Measurements from ENCODE around the gene CDC40.

Gene CDC40

GRCh38 chr6:110180228-110181008 is at the start of gene CDC40:
TSS of gene CDC40 (plus strand) at chr6:110180427. CDS start at chr6:110180445, 18 bp downstream.
- DNase-seq = peak; percentile 3

GRCh38 chr6:110137924-110138887 is 42.0 kb upstream of the CDC40 start:
- DNase-seq = no peak

- DNase-seq = no peak
Observed at GRCh38 chr6:110139052-110139451, 41.2 kb upstream of the CDC40 start.

DNA sequence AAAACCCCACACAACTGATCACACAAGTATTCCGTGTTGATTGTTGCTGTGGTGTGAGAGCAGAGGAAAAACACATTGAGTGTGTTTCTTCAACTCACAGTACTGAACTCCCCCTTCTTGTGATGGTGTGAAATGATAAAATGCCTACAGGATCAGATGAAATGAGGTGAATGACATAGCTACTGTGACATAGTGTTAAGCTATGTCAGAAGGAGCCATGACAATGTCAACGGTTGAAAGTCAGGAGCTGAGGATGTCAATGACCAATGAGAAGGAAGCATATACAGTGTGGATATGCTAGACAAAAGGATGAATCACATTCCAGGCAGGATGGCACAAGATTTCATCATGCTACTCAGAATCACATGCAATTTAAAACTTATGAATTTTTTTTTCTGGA is 39.6 kb upstream of the CDC40 start:
- DNase-seq = peak; percentile 79

DNA sequence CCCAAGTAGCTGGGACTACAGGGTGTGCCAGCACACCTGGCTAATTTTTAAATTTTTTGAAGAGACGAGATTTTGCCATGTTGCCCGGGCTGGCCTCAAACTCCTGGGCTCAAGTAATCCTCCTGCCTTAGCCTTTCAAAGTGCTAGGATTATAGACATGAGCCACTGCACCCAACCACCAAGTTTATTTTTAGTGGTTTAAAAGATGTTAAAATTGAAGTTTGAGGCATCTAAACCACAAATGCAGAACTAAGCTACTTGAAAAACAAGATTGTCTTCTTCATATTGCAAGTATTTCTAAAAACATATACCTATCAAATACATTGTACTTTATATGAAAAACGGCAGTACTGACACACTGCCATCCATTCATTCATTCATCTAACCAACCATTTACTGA is 32.4 kb upstream of the CDC40 start:
- no peak for DNase-seq

DNA sequence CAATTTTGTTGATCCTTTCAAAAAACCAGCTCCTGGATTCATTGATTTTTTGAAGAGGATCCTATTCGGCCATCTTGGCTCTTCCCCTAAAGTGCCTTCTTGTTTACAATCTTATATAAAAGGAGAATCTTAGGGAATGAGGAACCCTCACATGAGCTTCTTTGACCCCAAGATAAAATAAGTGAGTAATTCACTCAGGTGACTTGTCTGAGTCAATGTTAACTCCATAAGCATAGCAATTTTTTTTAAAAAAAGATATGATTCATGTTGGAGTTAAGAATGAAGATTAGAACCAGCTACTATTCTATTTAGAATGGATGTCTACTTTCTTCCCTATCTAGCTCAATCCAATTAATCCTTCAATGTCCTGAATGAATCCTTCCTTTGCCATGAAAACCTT is 21.7 kb upstream of the CDC40 start:
- DNase-seq = no peak

DNA sequence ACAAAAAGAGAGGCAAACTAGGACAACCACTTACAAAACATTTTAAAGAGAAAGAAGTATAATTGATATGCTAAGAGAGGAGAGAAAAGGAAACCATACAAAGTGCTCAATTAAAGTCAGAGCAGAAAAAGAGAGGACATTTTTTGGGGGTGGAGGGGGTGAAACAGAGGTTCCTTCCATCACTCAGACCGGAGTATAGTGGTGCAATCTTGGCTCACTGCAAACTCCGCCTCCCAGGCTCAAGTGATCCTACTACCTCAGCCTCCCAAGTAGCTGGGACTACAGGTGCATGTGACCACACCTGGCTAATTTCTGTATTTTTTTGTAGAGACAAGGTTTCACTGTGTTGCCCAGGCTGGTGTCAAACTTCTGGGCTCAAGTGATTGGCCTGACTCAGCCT is 10.1 kb upstream of the CDC40 start:
- no peak for DNase-seq

DNA sequence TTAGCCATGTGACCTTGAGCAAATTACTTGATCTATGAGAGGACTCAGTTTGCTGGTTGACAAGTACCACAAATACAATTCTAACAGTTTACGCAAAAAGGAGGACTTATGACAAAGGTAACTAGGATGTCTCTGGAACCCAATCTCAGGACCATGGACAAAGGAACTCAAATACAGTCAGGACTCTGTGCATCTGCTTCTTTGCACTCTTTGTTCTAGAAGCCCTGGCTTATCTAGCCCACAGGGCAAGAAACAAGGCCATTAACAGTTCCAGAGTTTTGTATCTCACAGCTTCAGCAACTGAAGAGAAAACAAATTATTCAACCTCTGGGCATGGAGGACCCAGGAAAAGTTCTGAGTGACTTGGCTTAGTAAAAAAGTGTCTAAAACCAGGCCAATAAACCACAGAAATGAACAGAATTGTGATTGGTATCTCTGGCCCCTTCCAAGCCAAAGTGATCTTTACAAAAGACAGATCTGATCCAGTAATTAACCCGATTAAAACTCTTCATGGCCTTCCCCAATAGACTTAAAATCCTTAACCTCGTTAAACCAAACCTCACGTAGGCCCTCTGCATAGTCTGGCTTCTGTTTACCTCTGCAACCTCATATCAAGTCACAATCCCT is 6.6 kb upstream of the CDC40 start:
- DNase-seq = no peak

DNA sequence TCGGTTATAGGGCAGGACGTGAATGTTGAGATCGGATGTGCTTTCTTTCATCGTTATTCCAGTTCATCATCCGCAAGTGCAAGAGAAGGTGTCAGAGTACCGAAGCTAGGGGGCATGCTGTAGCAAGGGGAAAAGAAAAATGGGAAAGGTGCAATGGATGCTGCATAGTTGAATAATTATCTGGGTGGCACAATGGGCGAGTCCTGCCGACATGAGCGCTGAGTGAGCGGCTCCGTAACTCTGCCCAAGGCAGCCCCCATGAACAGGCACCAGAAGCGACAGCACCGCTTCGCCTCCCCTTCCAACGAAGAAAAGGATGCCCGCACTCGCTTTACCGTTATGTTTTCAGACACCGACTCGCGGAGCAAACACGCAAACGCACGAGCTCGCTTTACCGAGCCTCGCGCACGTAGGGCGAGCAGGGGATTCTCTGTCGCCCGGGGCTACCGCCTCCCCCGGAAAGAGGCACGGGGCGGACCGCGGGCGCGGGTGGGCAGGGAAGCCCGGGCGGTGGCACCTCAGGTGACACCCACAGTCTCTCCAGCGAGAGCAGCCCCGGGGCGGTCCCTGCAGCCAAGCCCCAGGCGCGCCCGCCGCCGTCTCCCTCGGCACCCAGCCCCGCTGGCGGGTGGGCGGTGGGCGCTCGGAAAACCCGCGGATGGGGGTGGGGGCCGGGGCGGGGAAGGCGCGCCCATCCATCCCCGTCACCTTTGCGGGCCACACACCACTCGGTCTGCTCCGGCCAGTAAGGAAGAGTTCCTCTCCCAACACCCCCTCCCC is 1.4 kb upstream of the CDC40 start:
- DNase-seq = peak; percentile 60

GRCh38 chr6:110179406-110180227 is 610 bp upstream of the CDC40 start, which contains the start of gene WASF1:
TSS of gene WASF1 (minus strand) at chr6:110179670. CDS start at chr6:110127601, 52,069 bp downstream.
- peak; percentile 99 for DNase-seq

- no peak for DNase-seq
Observed at GRCh38 chr6:110181131-110182030, 1.2 kb downstream of the CDC40 start.

- no peak for DNase-seq
Observed at GRCh38 chr6:110183292-110183885, 3.2 kb downstream of the CDC40 start.

DNA sequence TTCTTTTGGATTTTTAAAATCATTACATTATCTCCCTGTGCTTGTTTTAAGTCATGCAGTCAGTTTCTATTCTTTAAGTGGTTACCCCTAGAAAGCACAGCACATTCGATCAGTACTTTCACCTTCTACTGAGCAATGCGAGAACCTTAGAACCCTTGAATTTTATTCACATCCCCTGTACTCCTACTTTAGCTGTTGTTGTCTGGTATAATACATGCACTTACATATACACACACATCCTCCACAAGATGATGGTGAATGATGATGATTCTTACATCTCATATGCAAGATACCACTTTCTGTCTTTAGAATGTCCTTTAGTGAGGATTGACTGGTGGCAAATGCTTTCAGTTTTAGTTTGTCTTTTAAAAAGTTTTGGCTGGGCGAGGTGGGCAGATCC is 5.7 kb downstream of the CDC40 start:
- DNase-seq = no peak

- peak; percentile 2 for DNase-seq
Observed at GRCh38 chr6:110188791-110189190, 8.6 kb downstream of the CDC40 start.

GRCh38 chr6:110190726-110191125 is 10.5 kb downstream of the CDC40 start:
- no peak for DNase-seq

DNA sequence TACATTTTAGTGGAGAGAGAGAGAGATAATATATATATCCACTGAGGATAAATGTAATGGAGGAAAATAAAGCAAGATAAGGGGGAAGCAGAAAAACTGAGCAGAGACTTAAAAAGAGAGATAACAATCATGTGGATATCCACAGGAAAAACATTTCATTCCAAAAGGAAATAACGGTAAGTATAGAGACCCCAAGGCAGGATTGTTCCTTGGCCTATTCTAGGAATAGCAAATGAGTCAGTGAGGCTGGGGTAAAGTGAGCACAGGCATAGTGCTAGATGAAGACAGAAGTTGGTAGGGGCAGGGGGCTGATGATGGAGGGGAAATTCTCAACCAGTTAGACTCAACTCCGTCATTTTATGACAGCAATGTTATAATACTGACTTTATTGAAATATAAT is 11.2 kb downstream of the CDC40 start:
- DNase-seq = no peak

DNA sequence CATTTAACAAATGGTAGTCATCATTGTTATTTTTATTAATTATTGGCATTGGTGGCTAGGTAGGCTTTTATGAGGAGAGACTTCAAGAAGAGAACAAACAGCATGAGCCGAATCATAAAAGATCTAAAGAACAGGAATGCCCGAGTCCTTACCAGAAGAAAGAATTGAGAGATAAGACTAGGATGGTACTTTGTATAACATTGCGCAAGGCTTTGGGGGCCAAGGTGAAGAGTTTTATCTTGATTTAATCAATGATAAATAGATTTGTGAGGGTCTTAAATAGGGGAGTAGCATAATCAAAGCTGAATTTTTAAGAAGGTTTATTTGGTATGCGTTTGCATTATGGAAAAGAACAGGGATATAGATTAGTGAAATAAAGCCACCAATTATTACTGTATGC is 15.4 kb downstream of the CDC40 start:
- no peak for DNase-seq

- no peak for DNase-seq
Observed at GRCh38 chr6:110196874-110197273, 16.6 kb downstream of the CDC40 start.

DNA sequence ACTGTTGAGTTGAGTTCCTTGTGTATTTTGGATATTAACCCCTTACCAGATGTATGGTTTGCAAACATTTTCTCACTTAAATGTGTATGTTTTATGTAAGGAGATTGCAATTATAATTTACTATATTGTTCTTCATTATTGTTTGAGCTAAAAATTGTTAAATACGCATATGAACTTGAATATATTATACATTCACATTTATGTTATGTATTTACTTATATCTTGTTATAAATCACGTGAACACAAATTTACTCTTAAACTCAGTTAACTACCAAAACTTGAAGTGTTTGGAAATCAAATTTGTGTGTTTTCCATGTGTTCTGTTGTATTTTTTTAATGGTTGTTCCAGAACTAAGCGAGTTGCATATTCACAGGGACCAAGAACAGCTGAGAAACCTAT is 18.3 kb downstream of the CDC40 start:
- DNase-seq = no peak
